ENCODE measurements around the gene KATNB1.

The KATNB1 gene

DNA sequence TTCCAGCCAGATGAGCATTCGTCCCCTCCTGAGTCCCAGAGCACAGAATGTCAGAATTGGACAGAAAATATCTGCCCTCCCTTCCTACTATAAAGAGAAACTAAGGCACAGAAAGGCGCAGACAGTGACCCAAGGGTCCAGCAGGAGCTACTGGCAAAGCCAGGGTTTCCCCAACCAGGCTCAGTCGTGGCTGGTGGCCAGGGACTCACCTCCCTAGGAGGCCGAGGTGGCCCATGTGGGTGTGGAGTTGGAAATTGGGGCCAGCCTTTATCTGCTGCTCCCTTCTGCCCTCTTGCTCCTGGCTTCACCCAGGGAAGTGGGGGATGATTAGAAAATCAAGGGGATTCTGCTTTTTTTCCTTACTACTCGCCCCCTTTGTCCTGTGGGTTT, 39.9 kb upstream of the KATNB1 start:
- Histone ChIP-seq H3K4me1 (ENCODE audit: control insufficient read depth, insufficient read depth, low read length) (no peaks in the 10 kb centered on the region), H3K4me3 (ENCODE audit: low read length) (no peak overlapping the region), H3K27me3 (ENCODE audit: control insufficient read depth, insufficient read depth, low read length) (no peaks in the 10 kb centered on the region), H3K36me3 (ENCODE audit: control insufficient read depth, insufficient read depth, low read length) (no peaks in the 10 kb centered on the region), H3K27ac (ENCODE audit: low read depth, low read length) (no peak overlapping the region), H3K9ac (ENCODE audit: low read length) (no peak overlapping the region)

DNA sequence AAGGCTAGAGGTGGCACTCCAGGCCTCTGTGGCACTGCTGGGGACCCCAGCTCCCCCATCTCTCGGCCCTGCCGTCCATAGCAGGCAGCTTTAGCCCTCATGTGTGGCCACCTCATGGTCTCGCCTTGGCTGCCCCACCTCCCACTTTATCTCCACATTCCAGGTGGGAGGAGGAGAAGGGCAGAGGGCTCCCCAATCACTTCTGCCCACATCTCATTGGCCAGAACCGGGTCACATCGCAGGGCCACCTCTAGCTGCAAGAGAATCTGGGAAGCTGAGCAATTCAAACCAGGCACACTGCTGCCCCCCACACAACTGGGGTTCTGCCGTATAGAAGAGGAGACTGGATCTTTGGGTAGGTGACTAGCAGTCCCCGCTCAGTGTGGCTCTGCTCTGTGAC, 39.3 kb upstream of the KATNB1 start:
- Histone ChIP-seq H3K27me3 (ENCODE audit: control insufficient read depth, insufficient read depth, low read length) (no peaks in the 10 kb centered on the region), H3K9ac (ENCODE audit: low read length) (no peak overlapping the region), H3K36me3 (ENCODE audit: control insufficient read depth, insufficient read depth, low read length) (no peaks in the 10 kb centered on the region)

DNA sequence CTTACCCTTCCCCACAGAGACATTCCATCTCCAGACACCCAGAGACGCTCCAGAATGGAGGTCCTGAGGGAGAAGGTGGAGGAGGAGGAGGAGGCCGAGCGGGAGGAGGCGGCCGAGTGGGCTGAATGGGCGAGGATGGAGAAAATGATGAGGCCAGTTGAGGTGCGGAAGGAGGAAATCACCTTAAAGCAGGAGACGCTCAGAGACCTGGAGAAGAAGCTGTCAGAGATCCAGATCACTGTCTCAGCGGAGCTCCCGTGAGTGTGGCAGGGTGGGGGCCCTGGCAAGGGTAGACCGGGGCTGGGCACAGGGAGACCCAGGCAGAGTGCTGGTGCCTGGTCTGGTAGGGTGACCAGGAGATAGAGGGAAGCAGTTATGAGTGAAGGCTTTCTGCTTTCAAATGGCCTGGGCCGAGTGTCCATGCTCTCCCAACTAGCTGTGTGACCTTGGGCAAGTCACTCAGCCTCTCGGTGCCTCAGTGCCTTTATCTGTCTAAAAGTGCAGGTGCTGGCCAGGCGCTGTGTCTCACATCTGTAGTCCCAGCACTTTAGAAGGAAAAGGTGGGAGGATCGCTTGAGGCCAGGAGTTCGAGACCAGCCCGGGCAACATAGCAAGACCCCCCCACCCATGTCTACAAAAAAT, 37.6 kb upstream of the KATNB1 start:
- Histone ChIP-seq H3K27ac (ENCODE audit: low read depth, low read length) (no peak overlapping the region), H3K36me3 (ENCODE audit: control insufficient read depth, insufficient read depth, low read length) (no peaks in the 10 kb centered on the region), H3K4me3 (ENCODE audit: low read length) (no peak overlapping the region), H3K27me3 (ENCODE audit: control insufficient read depth, insufficient read depth, low read length) (no peaks in the 10 kb centered on the region), H3K4me1 (ENCODE audit: control insufficient read depth, insufficient read depth, low read length) (no peaks in the 10 kb centered on the region), H3K9ac (ENCODE audit: low read length) (no peak overlapping the region)

More for the DNA sequence above, 39.3 kb upstream of the KATNB1 start:
- Histone ChIP-seq H3K4me3 (ENCODE audit: low read length) (no peak overlapping the region), H3K27ac (ENCODE audit: low read depth, low read length) (no peak overlapping the region), H3K4me1 (ENCODE audit: control insufficient read depth, insufficient read depth, low read length) (no peaks in the 10 kb centered on the region)

DNA sequence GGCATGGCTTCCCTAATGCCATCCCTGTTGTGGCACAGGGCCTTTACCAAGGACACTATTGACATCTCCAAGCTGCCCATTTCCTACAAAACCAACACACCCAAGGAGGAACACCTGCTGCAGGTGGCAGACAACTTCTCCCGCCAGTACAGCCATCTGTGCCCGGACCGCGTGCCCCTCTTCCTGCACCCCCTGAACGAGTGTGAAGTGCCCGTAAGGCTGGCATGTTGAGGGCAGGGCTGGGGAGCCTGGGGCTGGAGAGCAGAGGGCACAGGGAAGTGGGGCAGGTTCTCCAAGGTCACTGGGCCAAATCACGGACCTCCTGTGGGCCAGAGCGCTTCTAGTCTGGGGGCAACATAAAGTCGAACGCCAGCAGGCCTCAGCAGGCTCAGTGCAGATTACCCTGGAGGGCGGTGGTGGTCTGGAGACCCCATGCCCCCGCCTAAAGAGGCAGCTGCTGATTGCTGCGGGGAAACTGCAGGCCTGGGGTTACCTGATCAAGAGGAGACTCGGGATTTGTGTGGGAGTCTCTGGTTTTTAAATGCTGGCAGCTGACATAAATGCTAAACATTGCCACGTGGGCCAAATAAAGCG, 36.7 kb upstream of the KATNB1 start:
- no peaks in the 10 kb centered on the region for H3K4me1 ChIP-seq (ENCODE audit: control insufficient read depth, insufficient read depth, low read length)
- no peak overlapping the region for H3K4me3 ChIP-seq (ENCODE audit: low read length)
- H3K27me3 ChIP-seq (ENCODE audit: control insufficient read depth, insufficient read depth, low read length) = no peaks in the 10 kb centered on the region
- H3K27ac ChIP-seq (ENCODE audit: low read depth, low read length) = no peak overlapping the region
- H3K36me3 ChIP-seq (ENCODE audit: control insufficient read depth, insufficient read depth, low read length) = no peaks in the 10 kb centered on the region
- H3K9ac ChIP-seq (ENCODE audit: low read length) = no peak overlapping the region

DNA sequence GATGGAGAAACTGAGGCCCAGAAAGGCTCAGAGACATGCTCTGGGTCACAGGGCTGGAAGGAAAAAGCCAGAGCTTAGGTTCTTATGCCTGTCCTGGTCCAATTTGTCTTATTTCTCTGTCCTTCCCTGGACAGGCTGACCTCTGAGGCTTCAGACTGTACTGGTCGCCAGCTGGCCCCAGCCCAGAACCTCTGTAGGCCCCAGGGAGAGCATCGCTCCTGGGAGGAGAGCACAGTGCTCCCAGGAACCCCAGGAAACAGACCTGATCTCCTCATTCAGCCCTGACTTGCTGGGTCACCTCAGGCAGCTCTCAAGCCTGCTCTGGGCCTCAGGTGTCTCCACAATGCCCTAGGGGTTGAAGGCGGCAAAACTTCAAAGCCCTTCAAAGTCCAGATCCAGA, 36.1 kb upstream of the KATNB1 start:
- Histone ChIP-seq H3K4me3 (ENCODE audit: low read length) (no peak overlapping the region), H3K27ac (ENCODE audit: low read depth, low read length) (no peak overlapping the region), H3K9ac (ENCODE audit: low read length) (no peak overlapping the region), H3K4me1 (ENCODE audit: control insufficient read depth, insufficient read depth, low read length) (no peaks in the 10 kb centered on the region), H3K36me3 (ENCODE audit: control insufficient read depth, insufficient read depth, low read length) (no peaks in the 10 kb centered on the region), H3K27me3 (ENCODE audit: control insufficient read depth, insufficient read depth, low read length) (no peaks in the 10 kb centered on the region)

DNA sequence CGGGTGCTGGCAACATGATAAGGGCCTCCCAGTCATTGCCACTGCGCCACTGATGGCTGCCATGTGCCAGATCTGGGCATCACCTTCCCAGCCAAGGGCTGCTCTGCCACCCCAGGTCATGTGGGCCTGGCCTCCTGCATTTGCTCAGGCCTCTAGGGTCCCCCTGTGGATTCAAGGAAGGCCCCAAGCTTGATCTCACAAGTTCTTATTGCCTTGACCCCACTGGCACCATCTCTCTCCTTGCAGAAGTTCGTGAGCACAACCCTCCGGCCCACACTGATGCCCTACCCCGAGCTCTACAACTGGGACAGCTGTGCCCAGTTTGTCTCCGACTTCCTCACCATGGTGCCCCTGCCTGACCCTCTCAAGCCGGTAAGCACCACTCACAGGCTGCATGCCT, 35.7 kb upstream of the KATNB1 start:
- Histone ChIP-seq H3K36me3 (ENCODE audit: control insufficient read depth, insufficient read depth, low read length) (no peaks in the 10 kb centered on the region), H3K4me3 (ENCODE audit: low read length) (no peak overlapping the region), H3K4me1 (ENCODE audit: control insufficient read depth, insufficient read depth, low read length) (no peaks in the 10 kb centered on the region), H3K27me3 (ENCODE audit: control insufficient read depth, insufficient read depth, low read length) (no peaks in the 10 kb centered on the region), H3K9ac (ENCODE audit: low read length) (no peak overlapping the region), H3K27ac (ENCODE audit: low read depth, low read length) (no peak overlapping the region)

DNA sequence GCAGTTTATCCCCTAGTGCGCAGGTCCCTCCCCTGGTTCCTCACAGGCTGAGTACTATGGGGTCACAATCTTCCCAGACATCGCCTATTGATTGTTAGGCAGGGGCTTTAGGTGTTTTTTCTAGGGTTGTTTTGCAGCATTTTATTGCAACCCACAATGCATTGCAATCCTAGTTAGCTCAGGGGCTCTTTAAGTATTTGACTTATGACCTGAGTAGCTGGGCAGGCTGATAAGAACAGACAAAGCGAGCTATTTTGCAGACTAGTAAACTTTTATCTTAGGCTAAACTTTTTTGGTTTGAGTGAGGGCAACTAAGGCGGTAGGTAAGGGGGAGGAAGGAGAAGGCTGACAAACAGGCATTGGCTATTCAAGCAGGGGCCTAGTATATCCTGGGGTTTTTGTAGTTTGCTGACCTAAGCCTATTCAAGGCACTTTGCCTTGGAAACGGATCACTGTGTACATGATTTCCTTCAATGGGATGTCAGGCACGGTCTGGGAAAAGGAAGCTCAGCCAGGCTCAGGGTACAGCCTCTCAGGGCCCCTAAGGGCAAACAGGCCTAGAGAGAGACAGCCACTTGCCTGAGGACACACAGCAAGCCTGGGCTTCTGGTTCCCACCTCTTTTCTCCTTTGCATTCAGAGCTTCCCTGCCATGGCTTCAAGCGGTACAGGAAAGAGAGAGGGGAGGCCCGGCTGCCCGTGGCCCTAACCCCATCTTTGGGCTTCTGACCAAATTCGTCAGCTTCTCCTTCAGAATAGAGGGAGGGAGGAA, 34.6 kb upstream of the KATNB1 start:
- Histone ChIP-seq H3K4me1 (ENCODE audit: control insufficient read depth, insufficient read depth, low read length) (no peaks in the 10 kb centered on the region), H3K4me3 (ENCODE audit: low read length) (no peak overlapping the region), H3K27me3 (ENCODE audit: control insufficient read depth, insufficient read depth, low read length) (no peaks in the 10 kb centered on the region), H3K36me3 (ENCODE audit: control insufficient read depth, insufficient read depth, low read length) (no peaks in the 10 kb centered on the region), H3K27ac (ENCODE audit: low read depth, low read length) (no peak overlapping the region), H3K9ac (ENCODE audit: low read length) (no peak overlapping the region)

DNA sequence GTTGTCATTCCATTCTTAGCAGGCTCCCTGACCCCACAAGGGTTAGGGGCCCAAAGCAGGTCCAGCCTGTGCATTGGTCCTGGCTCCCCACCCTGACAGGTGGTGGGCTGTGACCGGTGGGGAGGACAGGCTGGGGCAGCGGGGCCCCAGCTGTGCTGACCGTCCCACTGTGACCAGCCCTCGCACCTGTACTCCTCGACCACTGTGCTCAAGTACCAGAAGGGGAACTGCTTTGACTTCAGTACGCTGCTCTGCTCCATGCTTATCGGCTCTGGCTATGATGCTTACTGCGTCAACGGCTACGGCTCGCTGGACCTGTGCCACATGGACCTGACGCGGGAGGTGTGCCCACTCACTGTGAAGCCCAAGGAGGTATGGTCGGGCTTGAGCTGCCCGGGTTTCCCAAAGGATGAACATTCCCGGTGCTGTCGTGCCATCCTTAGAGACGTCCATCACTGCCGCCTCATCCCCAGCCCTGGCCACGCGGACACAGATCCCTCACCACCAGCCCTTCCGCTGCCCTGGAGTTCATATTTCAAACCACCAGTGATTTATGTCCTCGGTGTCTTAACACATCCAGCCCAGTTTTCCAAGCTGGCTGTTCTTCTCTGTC, 33.7 kb upstream of the KATNB1 start:
- no peaks in the 10 kb centered on the region for H3K4me1 ChIP-seq (ENCODE audit: control insufficient read depth, insufficient read depth, low read length)
- no peak overlapping the region for H3K9ac ChIP-seq (ENCODE audit: low read length)
- no peaks in the 10 kb centered on the region for H3K36me3 ChIP-seq (ENCODE audit: control insufficient read depth, insufficient read depth, low read length)
- no peak overlapping the region for H3K4me3 ChIP-seq (ENCODE audit: low read length)
- H3K27me3 ChIP-seq (ENCODE audit: control insufficient read depth, insufficient read depth, low read length) = no peaks in the 10 kb centered on the region
- no peak overlapping the region for H3K27ac ChIP-seq (ENCODE audit: low read depth, low read length)

DNA sequence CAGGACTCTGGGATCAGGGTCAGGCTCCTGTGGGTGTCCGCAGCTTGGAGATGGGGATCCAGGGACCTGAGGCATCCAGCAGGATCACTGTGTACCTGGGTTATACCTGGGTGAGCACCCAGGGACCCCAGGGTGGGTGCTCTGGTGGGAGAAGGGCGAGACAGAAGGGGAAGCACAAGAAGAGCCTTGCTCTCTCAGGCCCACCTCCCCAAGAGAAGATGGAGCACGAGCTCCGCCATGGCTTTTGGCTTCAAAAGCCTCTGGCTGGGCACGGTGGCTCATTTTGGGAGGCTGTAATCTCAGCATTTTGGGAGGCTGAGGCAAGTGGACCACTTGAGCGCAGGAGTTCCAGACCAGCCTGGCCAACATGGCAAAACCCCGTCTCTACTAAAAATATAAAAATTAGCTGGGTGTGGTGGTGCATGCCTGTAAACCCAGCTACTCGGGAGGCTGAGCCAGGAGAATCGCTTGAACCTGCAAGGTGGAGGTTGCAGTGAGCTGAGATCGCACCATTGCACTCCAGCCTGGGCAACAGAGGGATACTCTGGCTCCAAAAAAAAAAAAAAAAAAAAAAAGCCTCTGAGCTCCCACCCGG, 32.1 kb upstream of the KATNB1 start:
- Histone ChIP-seq H3K27ac (ENCODE audit: low read depth, low read length) (no peak overlapping the region), H3K36me3 (ENCODE audit: control insufficient read depth, insufficient read depth, low read length) (no peaks in the 10 kb centered on the region), H3K9ac (ENCODE audit: low read length) (no peak overlapping the region), H3K27me3 (ENCODE audit: control insufficient read depth, insufficient read depth, low read length) (no peaks in the 10 kb centered on the region), H3K4me3 (ENCODE audit: low read length) (no peak overlapping the region), H3K4me1 (ENCODE audit: control insufficient read depth, insufficient read depth, low read length) (no peaks in the 10 kb centered on the region)

DNA sequence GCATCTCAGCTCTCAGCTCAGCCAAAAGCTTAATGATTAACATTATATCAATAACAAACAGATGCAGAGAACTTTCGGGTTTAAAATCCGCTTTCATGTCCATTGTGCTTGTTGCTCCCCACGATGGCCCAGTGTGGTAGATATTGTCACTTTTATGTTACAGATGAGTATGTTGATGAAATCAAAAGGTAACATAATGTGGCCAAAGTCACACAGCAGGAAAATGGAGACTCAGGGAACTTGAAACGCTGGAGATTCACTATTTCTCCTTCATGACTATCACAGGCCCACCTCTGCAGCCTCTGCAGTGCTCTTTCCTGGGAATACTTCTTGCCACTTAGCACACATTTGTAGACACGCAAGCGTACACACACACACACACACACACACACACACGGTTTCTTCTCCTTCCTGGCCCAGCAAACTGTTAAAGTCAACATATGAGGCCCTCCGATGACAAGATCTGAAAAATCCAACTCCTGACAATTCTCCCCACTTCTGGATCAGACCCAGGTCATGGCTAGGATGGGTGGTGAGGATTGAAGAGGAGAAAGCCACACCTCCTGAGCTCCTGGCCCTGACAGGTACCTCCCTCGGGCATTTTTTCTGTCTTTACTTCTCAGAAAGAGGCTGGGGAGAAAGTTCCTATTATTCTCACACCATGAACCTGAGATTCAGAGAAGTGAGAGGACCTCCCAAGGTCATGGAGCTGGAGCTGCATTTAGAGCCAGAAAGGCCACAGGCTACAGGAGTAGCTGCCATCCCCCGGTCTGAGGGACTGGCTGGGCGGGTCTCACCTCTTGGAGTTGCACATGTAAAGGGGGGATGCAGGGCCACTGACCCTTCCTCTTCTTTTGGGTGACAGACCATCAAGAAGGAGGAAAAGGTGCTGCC, 31.3 kb upstream of the KATNB1 start:
- H3K4me1 ChIP-seq (ENCODE audit: control insufficient read depth, insufficient read depth, low read length) = no peaks in the 10 kb centered on the region
- no peak overlapping the region for H3K27ac ChIP-seq (ENCODE audit: low read depth, low read length)
- H3K36me3 ChIP-seq (ENCODE audit: control insufficient read depth, insufficient read depth, low read length) = no peaks in the 10 kb centered on the region
- H3K9ac ChIP-seq (ENCODE audit: low read length) = no peak overlapping the region
- H3K4me3 ChIP-seq (ENCODE audit: low read length) = no peak overlapping the region
- H3K27me3 ChIP-seq (ENCODE audit: control insufficient read depth, insufficient read depth, low read length) = no peaks in the 10 kb centered on the region

DNA sequence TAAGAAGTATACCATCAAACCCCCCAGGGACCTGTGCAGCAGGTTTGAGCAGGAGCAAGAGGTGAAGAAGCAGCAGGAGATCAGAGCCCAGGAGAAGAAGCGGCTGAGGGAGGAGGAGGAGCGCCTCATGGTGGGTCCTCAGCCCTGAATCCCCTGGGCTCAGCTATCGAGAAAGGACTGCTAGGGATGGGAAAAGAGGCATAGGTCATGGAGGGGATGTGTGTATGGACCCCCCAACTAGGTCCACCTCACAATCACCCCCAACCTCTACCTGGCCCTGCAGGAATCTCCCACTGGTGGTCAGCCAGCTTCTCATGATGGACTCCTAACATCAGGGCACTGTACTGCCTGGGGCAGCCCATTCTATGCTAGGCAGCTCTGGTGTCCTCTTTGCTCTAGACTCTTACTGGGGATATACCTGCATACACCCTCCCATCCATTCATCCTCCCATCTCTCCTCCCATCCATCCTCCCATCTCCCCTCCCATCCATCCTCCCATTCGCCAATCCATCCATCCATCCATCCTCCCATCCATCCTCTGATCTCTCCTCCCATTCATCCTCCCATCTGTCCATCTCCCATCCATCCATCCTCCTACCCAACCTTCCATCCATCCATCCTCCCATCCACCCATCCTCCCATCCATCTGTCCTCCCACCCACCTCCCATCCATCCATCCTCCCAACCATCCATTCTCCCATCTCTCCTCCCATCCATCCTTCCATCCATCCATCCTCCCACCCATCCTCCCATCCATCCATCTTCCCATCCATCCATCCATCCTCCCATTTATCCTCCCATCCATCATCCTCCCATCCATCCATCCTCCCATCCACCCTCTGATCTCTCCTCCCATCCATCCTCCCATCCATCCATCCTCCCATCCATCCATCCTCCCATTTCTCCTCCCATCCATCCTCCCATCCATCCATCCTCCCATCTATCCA, 30.4 kb upstream of the KATNB1 start:
- no peak overlapping the region for H3K4me3 ChIP-seq (ENCODE audit: low read length)
- H3K9ac ChIP-seq (ENCODE audit: low read length) = no peak overlapping the region
- no peak overlapping the region for H3K27ac ChIP-seq (ENCODE audit: low read depth, low read length)
- H3K4me1 ChIP-seq (ENCODE audit: control insufficient read depth, insufficient read depth, low read length) = no peaks in the 10 kb centered on the region
- H3K27me3 ChIP-seq (ENCODE audit: control insufficient read depth, insufficient read depth, low read length) = no peaks in the 10 kb centered on the region
- H3K36me3 ChIP-seq (ENCODE audit: control insufficient read depth, insufficient read depth, low read length) = no peaks in the 10 kb centered on the region

Data from rectal smooth muscle tissue (tissue), 1 donor.